CD4-positive, alpha-beta T cell (primary cell): ENCODE data around the gene SERPINE2. TPM values are rescaled to one million over a fixed set of nuclear protein-coding genes. Genes with fewer than 3 reads are reported as not detected.

ENCODE experiments used
- ATAC-seq: fragments of 200-7000 bp; cut with Tn5 transposase; one replicate; pipeline ENCODE4 v1.10.0; 2022; ENCODE audit warnings: mild to moderate bottlenecking; ENCODE audit not compliant: poor library complexity
- CTCF ChIA-PET: fragments of 350-600 bp; sonication (Branson Sonifier 250); formaldehyde crosslinking; loops from one replicate; lab custom pipeline; 2021; ENCODE audit warnings: antibody characterized with exemption, inconsistent platforms; lab: Charles Lee
- POLR2A ChIA-PET: fragments of 350-600 bp; sonication (Branson Sonifier 250); formaldehyde crosslinking; loops from one replicate; lab custom pipeline; 2021; ENCODE audit warnings: antibody characterized with exemption, inconsistent platforms; lab: Charles Lee
- DNase-seq, 14 experiments: peaks; one replicate each; pipeline ENCODE4 v3.0.0-alpha.2; 2013 to 2020; ENCODE audit warnings: mixed read lengths in 2 of 14
- H3K27ac ChIP-seq, 2 donors: one replicate each; pipeline versions ENCODE4 v1.5.1 to v1.7.0; 2013; ENCODE audit warnings: low read length in 2 of 2, low read depth in 1 of 2, mild to moderate bottlenecking in 1 of 2
- H3K27me3 ChIP-seq, 2 experiments: 1 replicate in 1 of 2; 2 replicates in 1 of 2; pipeline versions ENCODE4 v1.6.1 to v1.7.0; 2013; ENCODE audit warnings: low read length in 2 of 2, control low read depth in 1 of 2, mild to moderate bottlenecking in 1 of 2, moderate library complexity in 1 of 2; ENCODE audit not compliant: insufficient read depth in 2 of 2, control insufficient read depth in 1 of 2
- H3K36me3 ChIP-seq: one replicate; pipeline ENCODE4 v1.6.1; 2013; ENCODE audit warnings: low read length, control low read depth; ENCODE audit not compliant: insufficient read depth
- H3K4me1 ChIP-seq: one replicate; pipeline ENCODE4 v1.6.1; 2013; ENCODE audit warnings: low read length, control low read depth; ENCODE audit not compliant: insufficient read depth
- H3K4me3 ChIP-seq: one replicate; pipeline ENCODE4 v1.5.1; 2013; ENCODE audit warnings: mild to moderate bottlenecking, low read length, moderate library complexity
- H3K9me3 ChIP-seq, 2 experiments: 1 replicate in 1 of 2; 2 replicates in 1 of 2; pipeline versions ENCODE4 v1.6.1 to v1.7.0; 2013; ENCODE audit warnings: low read length in 2 of 2, mild to moderate bottlenecking in 2 of 2, control low read depth in 1 of 2, moderate library complexity in 1 of 2; ENCODE audit not compliant: control insufficient read depth in 1 of 2, insufficient read depth in 1 of 2
- H3K27ac Mint-ChIP-seq: one replicate; pipeline ENCODE4 v1.8.0; 2020; ENCODE audit warnings: mixed read lengths
- H3K27me3 Mint-ChIP-seq: one replicate; pipeline ENCODE4 v1.8.0; 2021; ENCODE audit warnings: mixed read lengths
- H3K36me3 Mint-ChIP-seq: one replicate; pipeline ENCODE4 v1.8.0; 2021; ENCODE audit warnings: low read depth, mixed read lengths
- H3K4me1 Mint-ChIP-seq: one replicate; pipeline ENCODE4 v1.8.0; 2021; ENCODE audit warnings: low read depth, mixed read lengths
- H3K4me3 Mint-ChIP-seq: one replicate; pipeline ENCODE4 v1.8.0; 2020; ENCODE audit warnings: mild to moderate bottlenecking, mixed read lengths
- H3K9me3 Mint-ChIP-seq: one replicate; pipeline ENCODE4 v1.8.0; 2020; ENCODE audit warnings: mixed read lengths
- intact Hi-C, 2 experiments: fragments of 100-400 bp; cut with DNase I in 1 of 2; cut with micrococcal nuclease in 1 of 2; formaldehyde crosslinking; loops; one replicate each; pipeline versions ENCODE4 v1.15.1 to v1.9.0; 2023 to 2025; cut with DNase I, micrococcal nuclease
- total RNA-seq, 174 experiments: library from RNA in 2 of 174; stranded (reverse) in 2 of 174; gene quantifications; one replicate each; pipeline ENCODE4 v1.2.3 and lab custom pipeline; 2021 to 2026
- TF ChIP-seq, protein P1 (sequence below): fragments of 200-600 bp; IDR thresholded peaks from one replicate; pipeline ENCODE4 v1.8.0; 2022; ENCODE audit warnings: antibody characterized with exemption, mild to moderate bottlenecking

SERPINE2 gene
- total RNA-seq, 2 experiments from 2014 or later: 5.1 to 7.3 TPM

DNA sequence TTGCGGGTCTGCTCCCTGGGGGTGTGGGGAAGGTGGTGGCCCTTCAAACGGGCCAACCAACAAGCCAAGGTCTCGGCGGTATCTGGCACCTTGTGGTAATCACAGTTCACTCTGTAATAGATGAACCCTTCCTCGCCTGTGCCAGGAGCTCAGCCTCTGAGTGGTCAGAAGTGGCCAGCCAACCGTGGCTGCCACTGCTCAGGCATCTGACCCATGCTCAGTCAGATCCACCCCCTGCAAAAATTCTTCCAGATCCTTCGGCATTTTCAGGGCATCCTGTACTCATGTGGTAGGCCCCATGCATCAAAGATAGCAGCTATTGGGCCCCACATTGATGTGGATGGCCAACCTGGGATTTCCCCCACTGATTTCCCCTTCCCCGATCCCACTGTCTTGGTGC, 39.6 kb upstream of the SERPINE2 start:
- Mint-ChIP-seq H3K27me3 (no peaks in the 10 kb centered on the region), H3K4me3 (no peak overlapping the region), H3K36me3 (no peaks in the 10 kb centered on the region), H3K9me3 (no peaks in the 10 kb centered on the region), H3K4me1 (no peaks in the 10 kb centered on the region), H3K27ac (no peak overlapping the region)
- no peak overlapping the region for H3K27ac ChIP-seq
- no peaks in the 10 kb centered on the region for H3K27me3 ChIP-seq
- CTCF ChIA-PET: no interaction called here
- H3K9me3 ChIP-seq: no peaks in the 10 kb centered on the region
- TF ChIP-seq, protein P1, sequence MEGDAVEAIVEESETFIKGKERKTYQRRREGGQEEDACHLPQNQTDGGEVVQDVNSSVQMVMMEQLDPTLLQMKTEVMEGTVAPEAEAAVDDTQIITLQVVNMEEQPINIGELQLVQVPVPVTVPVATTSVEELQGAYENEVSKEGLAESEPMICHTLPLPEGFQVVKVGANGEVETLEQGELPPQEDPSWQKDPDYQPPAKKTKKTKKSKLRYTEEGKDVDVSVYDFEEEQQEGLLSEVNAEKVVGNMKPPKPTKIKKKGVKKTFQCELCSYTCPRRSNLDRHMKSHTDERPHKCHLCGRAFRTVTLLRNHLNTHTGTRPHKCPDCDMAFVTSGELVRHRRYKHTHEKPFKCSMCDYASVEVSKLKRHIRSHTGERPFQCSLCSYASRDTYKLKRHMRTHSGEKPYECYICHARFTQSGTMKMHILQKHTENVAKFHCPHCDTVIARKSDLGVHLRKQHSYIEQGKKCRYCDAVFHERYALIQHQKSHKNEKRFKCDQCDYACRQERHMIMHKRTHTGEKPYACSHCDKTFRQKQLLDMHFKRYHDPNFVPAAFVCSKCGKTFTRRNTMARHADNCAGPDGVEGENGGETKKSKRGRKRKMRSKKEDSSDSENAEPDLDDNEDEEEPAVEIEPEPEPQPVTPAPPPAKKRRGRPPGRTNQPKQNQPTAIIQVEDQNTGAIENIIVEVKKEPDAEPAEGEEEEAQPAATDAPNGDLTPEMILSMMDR: no peak
- H3K4me1 ChIP-seq: no peaks in the 10 kb centered on the region
- no peak for ATAC-seq
- intact Hi-C loops: no loop called here
- H3K36me3 ChIP-seq: no peaks in the 10 kb centered on the region
- POLR2A ChIA-PET: no interaction called here
- no peak overlapping the region for H3K4me3 ChIP-seq
- no peak for DNase-seq

DNA sequence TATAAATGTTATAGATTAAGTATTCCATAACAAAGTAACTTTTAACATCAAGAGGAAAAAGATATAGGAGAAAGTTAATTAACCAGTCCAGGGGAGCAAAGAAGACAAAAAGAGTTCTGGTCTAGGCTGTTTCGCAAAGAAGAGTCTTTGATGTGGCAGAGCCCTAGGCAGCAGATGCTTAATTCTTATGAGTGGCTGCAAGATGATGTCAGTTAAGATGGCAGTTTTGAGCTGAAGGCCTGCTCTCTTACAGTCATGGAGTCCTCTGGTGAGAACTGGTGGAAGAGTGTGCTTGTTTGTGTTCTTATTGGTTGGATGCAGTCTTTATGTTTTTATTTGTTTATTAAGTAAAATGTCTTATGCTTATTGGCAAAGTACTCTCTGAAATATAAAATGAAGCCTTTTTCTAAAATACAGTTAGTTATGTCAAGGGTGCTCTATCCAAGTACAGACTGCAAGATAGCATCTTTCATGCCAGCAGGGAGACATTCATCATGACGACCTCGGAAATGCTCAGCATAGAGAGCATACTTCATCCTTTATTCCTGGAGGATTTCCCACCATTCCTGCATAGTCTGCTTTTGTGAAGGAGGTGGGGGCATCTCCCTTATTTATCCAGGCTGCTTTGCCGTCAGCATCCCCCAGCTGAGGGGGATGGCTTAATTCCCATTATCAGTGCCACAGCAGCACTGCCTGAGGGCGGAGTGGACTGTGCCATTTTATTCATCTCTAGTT, 38.9 kb upstream of the SERPINE2 start:
- Histone ChIP-seq H3K9me3 (no peaks in the 10 kb centered on the region), H3K4me3 (no peak overlapping the region), H3K27me3 (no peaks in the 10 kb centered on the region), H3K36me3 (no peaks in the 10 kb centered on the region), H3K4me1 (no peaks in the 10 kb centered on the region), H3K27ac (no peak overlapping the region)
- H3K9me3 Mint-ChIP-seq: no peaks in the 10 kb centered on the region
- DNase-seq (no peak), ATAC-seq (no peak)
- ChIA-PET CTCF (no interaction called here), POLR2A (no interaction called here)
- H3K27me3 Mint-ChIP-seq: no peaks in the 10 kb centered on the region
- H3K4me1 Mint-ChIP-seq: no peaks in the 10 kb centered on the region
- intact Hi-C loops: no loop called here
- no peak overlapping the region for H3K4me3 Mint-ChIP-seq
- no peak overlapping the region for H3K27ac Mint-ChIP-seq
- H3K36me3 Mint-ChIP-seq: no peaks in the 10 kb centered on the region
- TF ChIP-seq, protein P1: no peak

DNA sequence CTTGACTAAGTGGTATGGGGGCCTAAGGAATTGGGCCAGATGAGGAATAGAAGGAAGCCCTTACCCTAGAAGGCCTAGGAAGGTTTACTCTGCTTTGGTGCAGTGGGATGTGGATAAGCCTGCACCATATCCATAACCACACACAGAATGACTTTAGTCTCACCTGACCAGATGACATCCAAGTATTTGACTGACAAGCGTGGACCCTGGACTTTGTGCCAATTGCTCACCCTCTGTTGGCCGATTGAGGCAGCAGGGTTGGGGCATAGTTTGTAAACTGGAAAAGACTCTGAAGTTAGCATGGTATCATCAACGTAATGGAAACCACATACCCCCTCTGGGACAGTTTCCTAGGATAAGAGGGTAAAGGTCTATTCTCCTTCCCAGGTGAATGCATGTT, 36.5 kb upstream of the SERPINE2 start:
- no peaks in the 10 kb centered on the region for H3K9me3 ChIP-seq
- ATAC-seq (no peak), DNase-seq (no peak)
- no peak overlapping the region for H3K4me3 Mint-ChIP-seq
- no peak overlapping the region for H3K27ac Mint-ChIP-seq
- no peaks in the 10 kb centered on the region for H3K9me3 Mint-ChIP-seq
- no peaks in the 10 kb centered on the region for H3K36me3 Mint-ChIP-seq
- H3K4me3 ChIP-seq: no peak overlapping the region
- peaks cover 4% of the 10 kb centered on the region for H3K27me3 Mint-ChIP-seq
- H3K27ac ChIP-seq: no peak overlapping the region
- TF ChIP-seq, protein P1: no peak
- ChIA-PET POLR2A (no interaction called here), CTCF (no interaction called here)
- H3K36me3 ChIP-seq: no peaks in the 10 kb centered on the region
- no peaks in the 10 kb centered on the region for H3K4me1 ChIP-seq
- intact Hi-C loops: no loop called here
- H3K4me1 Mint-ChIP-seq: no peaks in the 10 kb centered on the region
- H3K27me3 ChIP-seq: peaks cover 0 to 4% of the 10 kb centered on the region in 2 experiments
